ENCODE data around the gene BTN1A1.

BTN1A1 gene

DNA sequence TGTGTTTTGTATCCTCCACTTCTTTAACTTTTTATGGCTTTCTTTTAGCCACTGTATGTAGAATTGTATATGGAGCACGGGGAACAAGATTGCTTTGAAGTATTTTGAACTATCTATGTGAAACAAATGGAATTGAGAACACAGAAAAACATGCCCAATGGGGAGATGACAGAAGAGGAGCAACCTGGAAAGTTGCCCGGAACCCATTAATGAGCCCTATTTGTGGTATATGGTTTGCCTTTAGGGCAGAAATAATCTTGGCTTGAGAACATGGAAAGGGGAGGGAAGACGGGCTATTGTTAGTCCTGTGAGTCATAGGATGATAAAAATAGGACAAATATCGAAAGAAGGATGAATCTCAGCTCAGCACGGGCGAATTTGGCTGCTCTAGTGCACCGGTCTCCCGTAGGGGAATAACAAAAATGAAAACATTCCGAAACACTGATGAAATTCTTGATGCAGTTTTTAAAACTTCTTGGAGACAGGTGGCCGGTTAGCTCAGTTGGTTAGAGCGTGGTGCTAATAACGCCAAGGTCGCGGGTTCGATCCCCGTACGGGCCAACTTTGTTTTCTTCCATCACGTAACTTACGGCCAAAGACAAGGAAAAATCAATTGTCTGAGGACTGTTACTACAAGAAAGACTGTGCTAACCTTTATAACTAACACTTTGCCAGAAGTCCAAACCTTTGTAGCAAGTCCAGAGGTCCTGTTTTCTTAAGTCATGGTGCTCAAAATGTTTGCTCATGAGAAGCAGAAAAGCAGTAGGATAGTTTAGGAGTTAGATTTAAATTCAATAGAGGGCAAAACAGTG, 53.7 kb downstream of the BTN1A1 start:
- Histone ChIP-seq H3K36me3 (ENCODE audit: control insufficient read depth, insufficient read depth, low read length) (no peaks in the 10 kb centered on the region), H3K27me3 (replicated peaks; ENCODE audit: control insufficient read depth, insufficient read depth, low read length) (no peaks in the 10 kb centered on the region), H3K4me3 (replicated peaks; ENCODE audit: low read depth, low read length) (peak overlapping the region; percentile 73)
- DNase-seq (ENCODE audit: extremely low read depth, insufficient read length) = peak; percentile 79
- no peak for TF ChIP-seq CTCF (IDR thresholded peaks at IDR 0.05; ENCODE audit: insufficient read depth, low read length, poor library complexity, severe bottlenecking)

- DNase-seq (ENCODE audit: extremely low read depth, insufficient read length) = no peak
Observed at GRCh38 chr6:26554447-26554696, 54.3 kb downstream of the BTN1A1 start.

DNA sequence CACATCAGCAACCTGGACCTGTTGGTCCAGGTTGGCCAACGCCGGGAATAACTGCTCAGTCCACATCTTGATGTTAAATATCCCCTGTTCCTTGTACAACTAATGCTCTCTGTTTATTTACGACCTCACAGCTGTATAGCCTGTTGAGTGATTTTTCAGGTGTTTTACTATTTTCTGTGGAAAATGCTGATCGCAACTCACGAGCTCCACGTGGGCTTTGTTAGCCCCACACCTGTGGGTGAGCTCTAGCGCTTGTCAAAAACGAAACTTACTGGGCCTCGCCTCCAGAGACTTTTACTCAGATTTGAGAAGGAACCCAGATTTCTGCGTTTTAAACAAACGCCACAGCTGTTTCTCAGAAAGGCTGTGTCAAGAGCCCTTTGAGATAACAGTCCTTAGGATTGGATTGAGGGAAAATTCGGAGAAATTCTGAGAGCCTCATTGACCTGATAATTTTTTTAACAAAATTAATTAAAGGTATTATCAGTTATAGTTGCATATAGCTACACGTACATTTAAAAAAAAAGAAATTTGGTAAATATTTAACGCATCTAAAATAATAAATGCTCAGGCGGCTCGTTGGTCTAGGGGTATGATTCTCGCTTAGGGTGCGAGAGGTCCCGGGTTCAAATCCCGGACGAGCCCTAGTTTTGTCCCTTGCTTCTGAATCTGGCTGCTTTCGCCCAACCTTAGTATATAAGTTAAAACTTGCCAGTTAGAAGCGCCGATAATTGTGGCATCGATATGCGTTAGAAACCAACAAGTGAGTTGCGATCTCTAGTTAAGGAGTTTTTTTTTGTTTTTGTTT, 54.8 kb downstream of the BTN1A1 start:
- Histone ChIP-seq H3K27me3 (replicated peaks; ENCODE audit: control insufficient read depth, insufficient read depth, low read length) (no peaks in the 10 kb centered on the region), H3K36me3 (ENCODE audit: control insufficient read depth, insufficient read depth, low read length) (no peaks in the 10 kb centered on the region), H3K4me3 (replicated peaks; ENCODE audit: low read depth, low read length) (peak overlapping the region; percentile 35)
- peak; percentile 69 for DNase-seq (ENCODE audit: extremely low read depth, insufficient read length)
- no peak for TF ChIP-seq CTCF (IDR thresholded peaks at IDR 0.05; ENCODE audit: insufficient read depth, low read length, poor library complexity, severe bottlenecking)

More at GRCh38 chr6:26554447-26554696, 54.3 kb downstream of the BTN1A1 start:
- no peaks in the 10 kb centered on the region for H3K36me3 ChIP-seq (ENCODE audit: control insufficient read depth, insufficient read depth, low read length)
- no peak for TF ChIP-seq CTCF (IDR thresholded peaks at IDR 0.05; ENCODE audit: insufficient read depth, low read length, poor library complexity, severe bottlenecking)
- H3K27me3 ChIP-seq (replicated peaks; ENCODE audit: control insufficient read depth, insufficient read depth, low read length) = no peaks in the 10 kb centered on the region
- peak overlapping the region; percentile 35 for H3K4me3 ChIP-seq (replicated peaks; ENCODE audit: low read depth, low read length)

DNA sequence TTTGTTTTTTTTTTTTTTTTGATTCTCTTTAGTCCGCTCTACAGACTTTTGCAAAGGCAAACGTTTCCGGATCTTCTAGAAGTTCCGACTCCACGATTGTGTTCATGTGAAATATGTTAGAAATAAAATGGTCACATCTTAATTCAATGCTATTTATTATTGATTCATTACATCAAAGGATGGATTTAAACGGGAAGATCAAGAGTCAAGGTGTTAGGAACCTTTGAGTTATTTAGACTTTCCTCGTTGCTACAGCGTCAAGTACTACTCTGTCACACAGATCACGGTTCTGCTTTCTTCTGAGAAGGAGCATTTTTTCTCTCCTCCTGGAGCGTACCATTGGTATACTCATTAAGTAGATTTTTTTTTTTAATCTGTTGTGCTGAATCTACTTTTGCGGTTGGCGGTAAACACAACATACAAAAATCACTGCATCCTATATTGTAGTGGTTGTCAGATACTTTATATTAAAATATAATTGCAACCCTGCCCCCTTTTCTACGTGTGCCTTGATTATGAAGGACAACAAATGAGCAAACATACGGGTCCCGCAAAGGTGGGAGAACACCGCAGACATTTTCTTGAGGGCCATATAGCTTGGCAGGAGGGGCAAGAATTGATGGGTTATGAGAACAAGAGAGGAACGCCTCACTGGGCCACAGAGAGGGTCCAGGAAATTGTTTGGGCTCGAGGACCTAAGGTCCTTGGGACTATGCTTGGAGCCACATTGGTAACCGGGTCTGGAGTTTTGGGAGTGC, 55.6 kb downstream of the BTN1A1 start:
- H3K27me3 ChIP-seq (replicated peaks; ENCODE audit: control insufficient read depth, insufficient read depth, low read length) = no peaks in the 10 kb centered on the region
- DNase-seq (ENCODE audit: extremely low read depth, insufficient read length) = no peak
- H3K36me3 ChIP-seq (ENCODE audit: control insufficient read depth, insufficient read depth, low read length) = no peaks in the 10 kb centered on the region
- no peak for TF ChIP-seq CTCF (IDR thresholded peaks at IDR 0.05; ENCODE audit: insufficient read depth, low read length, poor library complexity, severe bottlenecking)
- H3K4me3 ChIP-seq (replicated peaks; ENCODE audit: low read depth, low read length) = peak overlapping the region; percentile 19

DNA sequence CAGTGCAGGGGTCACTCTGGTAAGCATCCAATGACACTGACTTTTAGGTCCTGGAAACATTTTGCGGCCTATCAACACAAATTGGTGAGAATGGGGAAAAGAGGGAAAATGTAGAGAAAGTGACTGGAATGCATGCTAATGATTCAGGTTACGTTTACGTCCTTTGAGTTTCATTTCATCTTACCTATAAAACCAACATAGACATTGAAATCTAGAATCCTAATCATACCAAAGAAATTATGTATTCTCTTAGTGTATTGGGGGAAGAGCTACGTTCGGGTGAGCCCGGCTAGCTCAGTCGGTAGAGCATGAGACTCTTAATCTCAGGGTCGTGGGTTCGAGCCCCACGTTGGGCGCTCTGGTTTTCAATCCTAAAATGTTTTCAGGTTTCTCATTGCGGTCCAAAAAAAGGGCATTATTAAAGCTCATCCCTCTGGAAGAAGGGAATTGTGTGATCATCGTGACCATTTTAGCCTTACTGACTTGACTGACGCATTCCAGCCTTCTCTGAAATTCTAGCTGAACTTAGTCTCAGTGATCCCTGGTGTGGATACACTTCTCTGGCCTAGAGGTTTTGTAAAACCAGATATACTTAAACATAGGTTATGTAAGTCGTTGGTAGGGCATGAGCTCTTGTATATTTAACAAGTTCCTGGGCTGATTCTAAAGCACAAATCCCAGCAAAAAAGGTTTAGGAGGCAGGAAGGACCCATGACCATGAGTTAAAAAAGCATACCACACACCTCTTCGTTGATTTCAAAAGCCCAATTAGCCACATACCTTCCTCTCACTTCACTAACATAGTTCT, 56.4 kb downstream of the BTN1A1 start:
- DNase-seq (ENCODE audit: extremely low read depth, insufficient read length) = peak; percentile 60
- TF ChIP-seq CTCF (IDR thresholded peaks at IDR 0.05; ENCODE audit: insufficient read depth, low read length, poor library complexity, severe bottlenecking) = no peak
- Histone ChIP-seq H3K27me3 (replicated peaks; ENCODE audit: control insufficient read depth, insufficient read depth, low read length) (no peaks in the 10 kb centered on the region), H3K4me3 (replicated peaks; ENCODE audit: low read depth, low read length) (no peak overlapping the region), H3K36me3 (ENCODE audit: control insufficient read depth, insufficient read depth, low read length) (no peaks in the 10 kb centered on the region)
